ENCODE data around the gene TBC1D17. TPM values are rescaled to one million over a fixed set of nuclear protein-coding genes. Genes with fewer than 3 reads are reported as not detected.

Gene TBC1D17
- polyA plus RNA-seq, 3 donors: 3.1 to 48.2 (median 4.5) TPM

DNA sequence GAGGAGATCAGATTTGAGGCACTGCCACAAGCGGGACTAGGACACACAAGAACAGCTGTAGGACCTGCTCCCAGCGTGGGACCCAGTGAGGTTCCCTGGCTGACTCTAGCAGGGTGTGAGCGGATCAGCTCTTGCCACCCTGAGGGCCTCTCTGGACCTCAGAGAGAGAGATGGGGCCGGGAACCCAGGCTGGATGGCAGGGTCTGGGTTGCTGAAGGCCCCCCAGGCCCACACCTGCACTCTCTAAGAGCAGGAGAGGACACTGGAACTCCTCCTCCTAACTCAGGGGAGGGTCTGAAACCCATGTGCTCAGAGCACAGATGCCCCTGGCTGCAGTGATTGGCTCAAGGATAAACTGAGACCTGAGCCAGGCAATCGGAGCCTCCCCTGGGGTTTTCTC lies 32.7 kb downstream of the TBC1D17 start:
- Mint-ChIP-seq H3K4me1 (peaks cover 62% of the 10 kb centered on the region), H3K27me3 (ENCODE audit: low read depth in 3 of 3) (peaks cover 0 to 5% (median 4%) of the 10 kb centered on the region in 3 donors), H3K27ac (peak overlapping the region in 6 of 7 donors; percentile 38 to 99 (median 97)), H3K36me3 (peaks cover 64 to 78% of the 10 kb centered on the region in 2 donors), H3K9me3 (no peaks in the 10 kb centered on the region), H3K4me3 (no peak overlapping the region)
- Histone ChIP-seq H3K9ac (ENCODE audit: insufficient read depth, low read length, poor library complexity, severe bottlenecking) (no peak overlapping the region), H3K4me3 (replicated peaks in 1 of 3; ENCODE audit: low read depth in 2 of 3, low read length in 3 of 3) (no peak overlapping the region), H3K9me3 (replicated peaks in 1 of 2; ENCODE audit: control insufficient read depth in 1 of 2, insufficient read depth in 1 of 2, low read length in 2 of 2) (no peaks in the 10 kb centered on the region), H2AFZ (ENCODE audit: insufficient read depth, low read depth, low read length, poor library complexity, severe bottlenecking) (no peak overlapping the region), H3K4me2 (replicated peaks; ENCODE audit: extremely low read depth, low read length, poor library complexity, severe bottlenecking) (no peak overlapping the region), H4K20me1 (ENCODE audit: insufficient read depth, low read length) (peaks cover 1% of the 10 kb centered on the region), H3K27me3 (ENCODE audit: control insufficient read depth in 2 of 2, insufficient read depth in 2 of 2, low read length in 2 of 2) (no peaks in the 10 kb centered on the region), H3K79me2 (ENCODE audit: insufficient read depth, low read length) (peaks cover 62% of the 10 kb centered on the region), H3K36me3 (replicated peaks in 1 of 2; ENCODE audit: control insufficient read depth in 1 of 2, insufficient read depth in 2 of 2, low read length in 2 of 2) (peaks cover 54 to 77% of the 10 kb centered on the region in 2 donors), H3K27ac (ENCODE audit: low read depth in 1 of 2, low read length in 2 of 2) (peak overlapping the region; percentile 94 to 97), H3K4me1 (ENCODE audit: control insufficient read depth in 1 of 2, insufficient read depth in 2 of 2, low read length in 2 of 2) (peaks cover 45 to 58% of the 10 kb centered on the region in 2 donors)
- TF ChIP-seq, protein P1, sequence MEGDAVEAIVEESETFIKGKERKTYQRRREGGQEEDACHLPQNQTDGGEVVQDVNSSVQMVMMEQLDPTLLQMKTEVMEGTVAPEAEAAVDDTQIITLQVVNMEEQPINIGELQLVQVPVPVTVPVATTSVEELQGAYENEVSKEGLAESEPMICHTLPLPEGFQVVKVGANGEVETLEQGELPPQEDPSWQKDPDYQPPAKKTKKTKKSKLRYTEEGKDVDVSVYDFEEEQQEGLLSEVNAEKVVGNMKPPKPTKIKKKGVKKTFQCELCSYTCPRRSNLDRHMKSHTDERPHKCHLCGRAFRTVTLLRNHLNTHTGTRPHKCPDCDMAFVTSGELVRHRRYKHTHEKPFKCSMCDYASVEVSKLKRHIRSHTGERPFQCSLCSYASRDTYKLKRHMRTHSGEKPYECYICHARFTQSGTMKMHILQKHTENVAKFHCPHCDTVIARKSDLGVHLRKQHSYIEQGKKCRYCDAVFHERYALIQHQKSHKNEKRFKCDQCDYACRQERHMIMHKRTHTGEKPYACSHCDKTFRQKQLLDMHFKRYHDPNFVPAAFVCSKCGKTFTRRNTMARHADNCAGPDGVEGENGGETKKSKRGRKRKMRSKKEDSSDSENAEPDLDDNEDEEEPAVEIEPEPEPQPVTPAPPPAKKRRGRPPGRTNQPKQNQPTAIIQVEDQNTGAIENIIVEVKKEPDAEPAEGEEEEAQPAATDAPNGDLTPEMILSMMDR (IDR thresholded peaks at IDR 0.05): no peak
- WGBS (ENCODE audit: insufficient coverage): 98% methylated on average over 4 of the region's 5 CpGs
- intact Hi-C loops (cut with micrococcal nuclease): no loop called here
- DNase-seq: no peak

- Histone ChIP-seq H3K27ac (ENCODE audit: low read depth in 1 of 2, low read length in 2 of 2) (peak overlapping the region; percentile 94 to 97), H3K79me2 (ENCODE audit: insufficient read depth, low read length) (peaks cover 76% of the 10 kb centered on the region), H4K20me1 (ENCODE audit: insufficient read depth, low read length) (peaks cover 13% of the 10 kb centered on the region), H3K27me3 (ENCODE audit: control insufficient read depth in 2 of 2, insufficient read depth in 2 of 2, low read length in 2 of 2) (no peaks in the 10 kb centered on the region), H3K9me3 (replicated peaks in 1 of 2; ENCODE audit: control insufficient read depth in 1 of 2, insufficient read depth in 1 of 2, low read length in 2 of 2) (no peaks in the 10 kb centered on the region), H3K4me2 (replicated peaks; ENCODE audit: extremely low read depth, low read length, poor library complexity, severe bottlenecking) (peak overlapping the region; percentile 64), H3K9ac (ENCODE audit: insufficient read depth, low read length, poor library complexity, severe bottlenecking) (peak overlapping the region; percentile 55), H3K36me3 (replicated peaks in 1 of 2; ENCODE audit: control insufficient read depth in 1 of 2, insufficient read depth in 2 of 2, low read length in 2 of 2) (peaks cover 62 to 77% of the 10 kb centered on the region in 2 donors), H2AFZ (ENCODE audit: insufficient read depth, low read depth, low read length, poor library complexity, severe bottlenecking) (peak overlapping the region; percentile 36), H3K4me1 (ENCODE audit: control insufficient read depth in 1 of 2, insufficient read depth in 2 of 2, low read length in 2 of 2) (peaks cover 40 to 49% of the 10 kb centered on the region in 2 donors), H3K4me3 (replicated peaks in 1 of 3; ENCODE audit: low read depth in 2 of 3, low read length in 3 of 3) (peak overlapping the region in 1 of 3 experiments; percentile 61)
- WGBS (ENCODE audit: insufficient coverage): 50% methylated on average over 8 of the region's 9 CpGs
- peak; percentile 85 to 94 (median 89) for DNase-seq
- intact Hi-C loops (cut with micrococcal nuclease): no loop called here
- H3K4me3 Mint-ChIP-seq: peak overlapping the region; percentile 31 to 85
- peak overlapping the region; percentile 92 to 99 (median 97) for H3K27ac Mint-ChIP-seq
- TF ChIP-seq, protein P1 (IDR thresholded peaks at IDR 0.05): no peak
- peaks cover 51% of the 10 kb centered on the region for H3K4me1 Mint-ChIP-seq
- no peaks in the 10 kb centered on the region for H3K9me3 Mint-ChIP-seq
- H3K36me3 Mint-ChIP-seq: peaks cover 65 to 79% of the 10 kb centered on the region in 2 donors
- H3K27me3 Mint-ChIP-seq (ENCODE audit: low read depth in 3 of 3): peaks cover 0 to 4% (median 3%) of the 10 kb centered on the region in 3 donors
Observed at GRCh38 chr19:49911381-49912145, 34.1 kb downstream of the TBC1D17 start.
